C4-2B (cell line): Measurements from ENCODE around the gene LYRM4.

Source experiments
- H3K27ac ChIP-seq: fragments of 450-650 bp; 2 replicates; pipeline ENCODE4 v1.5.1; 2017
- CTCF ChIP-seq: fragments of 450-650 bp; conservative IDR thresholded peaks from 2 replicates; pipeline ENCODE4 v1.5.1; 2017; ENCODE audit warnings: mild to moderate bottlenecking
- ZFX ChIP-seq: fragments of 450-650 bp; IDR thresholded peaks from 2 replicates; pipeline ENCODE4 v1.6.1; 2017

Gene LYRM4

GRCh38 chr6:5116243-5116991 is 144.3 kb downstream of the LYRM4 start:
- no peak for TF ChIP-seq CTCF
- TF ChIP-seq ZFX = no peak

GRCh38 chr6:5115168-5115567 is 145.6 kb downstream of the LYRM4 start:
- TF ChIP-seq CTCF = no peak; the same call in 1 of the 2 replicates
- no peak for TF ChIP-seq ZFX
- H3K27ac ChIP-seq = no peak overlapping the region

More at GRCh38 chr6:5116243-5116991, 144.3 kb downstream of the LYRM4 start:
- no peak overlapping the region for H3K27ac ChIP-seq

GRCh38 chr6:5113096-5113495 is 147.7 kb downstream of the LYRM4 start:
- H3K27ac ChIP-seq = no peak overlapping the region
- TF ChIP-seq CTCF (no peak), ZFX (no peak)

GRCh38 chr6:5112066-5112799 is 148.5 kb downstream of the LYRM4 start:
- TF ChIP-seq ZFX = no peak
- TF ChIP-seq CTCF = no peak
- no peak overlapping the region for H3K27ac ChIP-seq

- H3K27ac ChIP-seq = no peak overlapping the region
- TF ChIP-seq CTCF (no peak), ZFX (no peak)
Measured at GRCh38 chr6:5111626-5112025, 149.1 kb downstream of the LYRM4 start.

- no peak for TF ChIP-seq CTCF
- no peak for TF ChIP-seq ZFX
- H3K27ac ChIP-seq = no peak overlapping the region
Measured at GRCh38 chr6:5110246-5110645, 150.5 kb downstream of the LYRM4 start.

GRCh38 chr6:5109436-5109835 is 151.3 kb downstream of the LYRM4 start:
- TF ChIP-seq CTCF (no peak), ZFX (no peak)
- H3K27ac ChIP-seq = no peak overlapping the region; the same call in 1 of the 2 replicates
